B cell (primary cell): ENCODE data around the gene SLC51B. TPM values are rescaled to one million over a fixed set of nuclear protein-coding genes. Genes with fewer than 3 reads are reported as not detected.

ENCODE experiments used
- ATAC-seq: fragments of 200-7000 bp; cut with Tn5 transposase; one replicate; pipeline ENCODE4 v1.10.0; 2021; ENCODE audit warnings: low read depth, mild to moderate bottlenecking, moderate number of reproducible peaks, moderate library complexity
- CTCF ChIA-PET: fragments of 350-600 bp; sonication (Branson Sonifier 250); formaldehyde crosslinking; loops from one replicate; lab custom pipeline; 2021; ENCODE audit warnings: antibody characterized with exemption, inconsistent platforms; lab: Charles Lee
- POLR2A ChIA-PET: fragments of 350-600 bp; sonication (Branson Sonifier 250); formaldehyde crosslinking; loops from one replicate; lab custom pipeline; 2021; ENCODE audit warnings: antibody characterized with exemption; lab: Charles Lee
- DNase-seq: peaks from one replicate; pipeline ENCODE4 v3.0.0; 2013
- H2AFZ ChIP-seq: 2 replicates; pipeline ENCODE4 v1.6.1; 2012; ENCODE audit warnings: mild to moderate bottlenecking, low read depth, low read length; ENCODE audit not compliant: insufficient read depth, poor library complexity, severe bottlenecking
- H3K27ac ChIP-seq, 2 donors: 1 replicate in 1 of 2; 2 replicates in 1 of 2; pipeline ENCODE4 v1.5.1; 2012 to 2013; ENCODE audit warnings: low read length in 2 of 2, mild to moderate bottlenecking in 2 of 2, moderate library complexity in 1 of 2
- H3K27me3 ChIP-seq, 4 experiments: fragments of 200-600 bp in 1 of 4; sonication (generic) in 1 of 4; replicated peaks in 1 of 4; 1 replicate in 2 of 4; 2 replicates in 2 of 4; pipeline versions ENCODE4 v1.6.1 to v1.7.0; 2013 to 2016; ENCODE audit warnings: low read length in 3 of 4, mild to moderate bottlenecking in 2 of 4, mixed read lengths in 1 of 4, moderate library complexity in 1 of 4; ENCODE audit not compliant: insufficient read depth in 4 of 4, control insufficient read depth in 3 of 4; ENCODE audit errors: control extremely low read depth in 1 of 4
- H3K36me3 ChIP-seq, 2 experiments: replicated peaks in 1 of 2; 1 replicate in 1 of 2; 2 replicates in 1 of 2; pipeline versions ENCODE4 v1.6.1 to v1.7.1; 2013; ENCODE audit warnings: low read length in 1 of 2; ENCODE audit not compliant: insufficient read depth in 2 of 2, control insufficient read depth in 1 of 2; ENCODE audit errors: control extremely low read depth in 1 of 2, extremely low read depth in 1 of 2
- H3K4me1 ChIP-seq, 2 donors: fragments of 200-600 bp in 1 of 2; sonication (generic) in 1 of 2; 1 replicate in 1 of 2; 2 replicates in 1 of 2; pipeline versions ENCODE4 v1.5.1 to v1.6.1; 2013 to 2017; ENCODE audit warnings: low read length in 2 of 2; ENCODE audit not compliant: control insufficient read depth in 2 of 2, insufficient read depth in 2 of 2
- H3K4me2 ChIP-seq: replicated peaks from 2 replicates; pipeline ENCODE3; 2012; ENCODE audit warnings: mild to moderate bottlenecking, low read depth, low read length; ENCODE audit not compliant: poor library complexity, severe bottlenecking
- H3K4me3 ChIP-seq, 5 experiments: fragments of 200-600 bp in 1 of 5; sonication (generic) in 1 of 5; 1 replicate in 3 of 5; 2 replicates in 2 of 5; pipeline versions ENCODE4 v1.5.1 to v1.7.0; 2011 to 2016; ENCODE audit warnings: low read length in 4 of 5, mild to moderate bottlenecking in 4 of 5, low read depth in 2 of 5, control low read depth in 1 of 5, moderate library complexity in 1 of 5; ENCODE audit not compliant: insufficient read depth in 1 of 5; ENCODE audit errors: control extremely low read depth in 1 of 5, extremely low read depth in 1 of 5
- H3K79me2 ChIP-seq: fragments of 200-600 bp; sonication (generic); one replicate; pipeline ENCODE4 v1.6.0; 2016; ENCODE audit warnings: low read length; ENCODE audit not compliant: control insufficient read depth, insufficient read depth
- H3K9ac ChIP-seq: fragments of 200-600 bp; sonication (generic); 2 replicates; pipeline ENCODE4 v1.6.1; 2017; ENCODE audit warnings: mild to moderate bottlenecking, low read length, moderate library complexity
- H3K9me3 ChIP-seq, 3 donors: one replicate each; pipeline versions ENCODE4 v1.6.1 to v1.7.1; 2013; ENCODE audit warnings: low read length in 2 of 3; ENCODE audit not compliant: control insufficient read depth in 2 of 3, insufficient read depth in 1 of 3; ENCODE audit errors: control extremely low read depth in 1 of 3
- H4K20me1 ChIP-seq: 2 replicates; pipeline ENCODE4 v1.6.0; 2012; ENCODE audit warnings: mild to moderate bottlenecking, low read length; ENCODE audit not compliant: insufficient read depth, control insufficient read depth, poor library complexity, severe bottlenecking
- H3K27ac Mint-ChIP-seq: one replicate; pipeline ENCODE4 v1.8.0; 2021; ENCODE audit warnings: mixed read lengths
- H3K27me3 Mint-ChIP-seq: one replicate; pipeline ENCODE4 v1.8.0; 2021; ENCODE audit warnings: mixed read lengths
- H3K4me1 Mint-ChIP-seq: one replicate; pipeline ENCODE4 v1.8.0; 2021; ENCODE audit warnings: mixed read lengths
- H3K4me3 Mint-ChIP-seq: one replicate; pipeline ENCODE4 v1.8.0; 2021; ENCODE audit warnings: mixed read lengths
- H3K9me3 Mint-ChIP-seq: one replicate; pipeline ENCODE4 v1.8.0; 2022; ENCODE audit warnings: mixed read lengths; ENCODE audit not compliant: insufficient read depth
- EZH2 ChIP-seq: IDR thresholded peaks from 2 replicates; pipeline ENCODE4 v1.6.1; 2012; ENCODE audit warnings: borderline replicate concordance, low read depth, mild to moderate bottlenecking, moderate library complexity, low read length; ENCODE audit not compliant: insufficient read depth, poor library complexity, severe bottlenecking
- WGBS: methylation state at CpG from one replicate; pipeline ENCODE4 v1.1.5; 2013; ENCODE audit warnings: missing lambda C conversion rate; ENCODE audit not compliant: insufficient coverage; 5-methylcytosine and 5-hydroxymethylcytosine counted together
- intact Hi-C: fragments of 100-400 bp; cut with micrococcal nuclease; formaldehyde crosslinking; loops from one replicate; pipeline ENCODE4 v1.10.0; 2022
- polyA plus RNA-seq: library from polyadenylated mRNA; depleted of rRNA; stranded (reverse); fragments of >200 nt; gene quantifications from 2 replicates; pipeline ENCODE4 v1.2.3, GENCODE V29; 2012
- total RNA-seq, 2 donors: library from RNA; stranded (reverse); fragments of 120-200 nt in 1 of 2; gene quantifications; 1 replicate in 1 of 2; 2 replicates in 1 of 2; pipeline versions ENCODE4 v1.2.3 to v1.2.4, GENCODE V29; 2013 to 2022
- TF ChIP-seq, protein P1 (sequence below): fragments of 200-600 bp; IDR thresholded peaks from one replicate; pipeline ENCODE4 v1.8.0; 2022; ENCODE audit warnings: antibody characterized with exemption, mild to moderate bottlenecking

The SLC51B gene
- total and polyA plus RNA-seq, 2 donors (not counting 1 experiment from before 2014, with no cell fraction given), result not detected

DNA sequence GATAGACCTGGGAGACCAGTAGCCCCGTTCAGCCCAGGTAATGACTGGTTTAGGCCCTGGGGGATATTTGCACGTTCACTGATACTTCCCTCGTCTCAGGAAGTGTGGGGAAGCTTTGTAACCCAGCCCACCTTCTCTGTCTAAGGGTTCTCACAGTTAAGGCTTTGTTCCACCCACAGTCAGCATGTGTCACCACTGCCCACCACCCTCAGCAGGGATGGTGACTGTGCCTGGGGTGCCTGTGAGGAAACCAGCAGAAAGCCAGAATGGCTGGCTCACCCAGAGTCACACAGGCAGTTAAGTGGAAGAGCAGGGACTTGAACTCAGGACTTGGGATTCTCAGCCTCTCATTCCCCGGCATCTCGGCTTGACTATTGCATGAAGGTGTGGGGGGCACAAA lies 36.6 kb downstream of the SLC51B start:
- H3K79me2 ChIP-seq, result no peaks in the 10 kb centered on the region
- no peak for DNase-seq
- peaks cover 5% of the 10 kb centered on the region for H3K4me1 Mint-ChIP-seq
- no peak overlapping the region for H3K9ac ChIP-seq
- no peaks in the 10 kb centered on the region for H3K36me3 ChIP-seq
- H3K4me3 Mint-ChIP-seq, result no peak overlapping the region
- 84% methylated on average over 3 of the region's 5 CpGs for WGBS
- peaks cover 57% of the 10 kb centered on the region for H3K27me3 Mint-ChIP-seq
- no peak for ATAC-seq
- peaks cover 0 to 8% (median 0%) of the 10 kb centered on the region in 3 donors for H3K9me3 ChIP-seq
- H3K27ac ChIP-seq, result no peak overlapping the region
- H4K20me1 ChIP-seq, result no peaks in the 10 kb centered on the region
- H3K4me3 ChIP-seq, result no peak overlapping the region
- POLR2A ChIA-PET, result no interaction called here
- no peak overlapping the region for H3K4me2 ChIP-seq
- no peaks in the 10 kb centered on the region for H3K9me3 Mint-ChIP-seq
- intact Hi-C loops, result no loop called here
- H2AFZ ChIP-seq, result no peak overlapping the region
- TF ChIP-seq EZH2, result no peak
- TF ChIP-seq, protein P1, sequence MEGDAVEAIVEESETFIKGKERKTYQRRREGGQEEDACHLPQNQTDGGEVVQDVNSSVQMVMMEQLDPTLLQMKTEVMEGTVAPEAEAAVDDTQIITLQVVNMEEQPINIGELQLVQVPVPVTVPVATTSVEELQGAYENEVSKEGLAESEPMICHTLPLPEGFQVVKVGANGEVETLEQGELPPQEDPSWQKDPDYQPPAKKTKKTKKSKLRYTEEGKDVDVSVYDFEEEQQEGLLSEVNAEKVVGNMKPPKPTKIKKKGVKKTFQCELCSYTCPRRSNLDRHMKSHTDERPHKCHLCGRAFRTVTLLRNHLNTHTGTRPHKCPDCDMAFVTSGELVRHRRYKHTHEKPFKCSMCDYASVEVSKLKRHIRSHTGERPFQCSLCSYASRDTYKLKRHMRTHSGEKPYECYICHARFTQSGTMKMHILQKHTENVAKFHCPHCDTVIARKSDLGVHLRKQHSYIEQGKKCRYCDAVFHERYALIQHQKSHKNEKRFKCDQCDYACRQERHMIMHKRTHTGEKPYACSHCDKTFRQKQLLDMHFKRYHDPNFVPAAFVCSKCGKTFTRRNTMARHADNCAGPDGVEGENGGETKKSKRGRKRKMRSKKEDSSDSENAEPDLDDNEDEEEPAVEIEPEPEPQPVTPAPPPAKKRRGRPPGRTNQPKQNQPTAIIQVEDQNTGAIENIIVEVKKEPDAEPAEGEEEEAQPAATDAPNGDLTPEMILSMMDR, result no peak
- CTCF ChIA-PET, result interaction anchor here (0.8 to 1.0 kb wide), 2 partner anchors 20 to 29 kb away, joined by 3 read pairs; no protein-coding TSS in a partner anchor
- peaks cover 0 to 44% (median 10%) of the 10 kb centered on the region in 4 experiments for H3K27me3 ChIP-seq
- peaks cover 0 to 6% of the 10 kb centered on the region in 2 donors for H3K4me1 ChIP-seq
- no peak overlapping the region for H3K27ac Mint-ChIP-seq

DNA sequence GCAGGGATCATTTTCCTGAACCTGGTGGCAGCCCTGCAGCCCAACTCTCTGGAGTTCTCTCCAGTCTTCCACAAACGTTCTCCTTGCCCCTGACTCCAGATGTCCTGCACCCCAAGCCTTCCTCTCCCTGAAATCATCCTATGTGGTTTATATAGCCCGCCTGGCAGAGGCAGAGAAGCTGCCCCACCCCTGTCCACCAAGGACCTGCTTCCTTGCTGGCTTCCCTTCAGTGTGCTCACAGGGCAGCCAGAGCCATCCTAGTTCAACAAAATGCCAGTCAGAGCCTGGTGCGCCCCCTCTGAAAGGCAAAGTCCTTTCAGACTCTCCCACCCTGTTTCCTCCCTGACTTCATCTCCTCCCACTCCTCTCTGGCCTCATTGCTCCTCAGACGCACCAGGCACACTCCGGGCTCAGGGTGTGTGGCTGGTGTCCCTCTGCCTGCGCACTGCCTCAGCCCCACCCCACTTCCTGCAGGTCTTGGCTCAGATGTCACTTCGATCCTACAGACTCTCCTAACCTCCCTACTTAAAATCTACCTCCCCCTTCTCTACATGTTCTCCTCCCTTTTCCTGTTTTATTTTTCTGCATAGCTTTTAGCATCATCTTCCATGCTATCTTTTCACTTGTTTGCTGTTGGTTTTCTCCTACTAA lies 37.2 kb downstream of the SLC51B start:
- H3K36me3 ChIP-seq, result no peaks in the 10 kb centered on the region
- ATAC-seq (no peak), DNase-seq (no peak)
- CTCF ChIA-PET, result interaction anchor here (0.6 kb wide), 1 partner anchor 22 kb away, joined by 3 read pairs; no protein-coding TSS in a partner anchor
- H3K79me2 ChIP-seq, result no peaks in the 10 kb centered on the region
- 7% methylated on average over 7 of the region's 7 CpGs for WGBS
- Mint-ChIP-seq H3K27me3 (peaks cover 57% of the 10 kb centered on the region), H3K4me1 (peaks cover 5% of the 10 kb centered on the region), H3K9me3 (no peaks in the 10 kb centered on the region), H3K27ac (no peak overlapping the region), H3K4me3 (no peak overlapping the region)
- H3K4me3 ChIP-seq, result no peak overlapping the region
- TF ChIP-seq, protein P1, result no peak
- no peak for TF ChIP-seq EZH2
- H3K27me3 ChIP-seq, result peaks cover 0 to 44% (median 9%) of the 10 kb centered on the region in 4 experiments
- intact Hi-C loops, result no loop called here
- POLR2A ChIA-PET, result no interaction called here
- H3K9me3 ChIP-seq, result peaks cover 0 to 5% (median 0%) of the 10 kb centered on the region in 3 donors
- H4K20me1 ChIP-seq, result no peaks in the 10 kb centered on the region
- H2AFZ ChIP-seq, result no peak overlapping the region
- no peak overlapping the region for H3K9ac ChIP-seq
- peaks cover 0 to 6% of the 10 kb centered on the region in 2 donors for H3K4me1 ChIP-seq
- no peak overlapping the region for H3K4me2 ChIP-seq
- H3K27ac ChIP-seq, result no peak overlapping the region
